Heart left ventricle (tissue), 13 donors: ENCODE measurements around the gene MPDU1.
A peak's percentile ranks its signal among the peaks of the same experiment; 100 is the strongest.

Experiments used
- CTCF ChIP-seq, 12 donors: fragments of 200-600 bp; sonication (generic) in 4 of 12; IDR thresholded peaks; one replicate each; pipeline versions ENCODE4 v1.5.0 to v1.8.0; 2018 to 2022; ENCODE audit warnings: antibody characterized with exemption in 12 of 12, mild to moderate bottlenecking in 5 of 12
- POLR2A ChIP-seq, 2 donors: fragments of 450-650 bp; IDR thresholded peaks; one replicate each; pipeline ENCODE4 v1.6.1; 2017; ENCODE audit warnings: antibody characterized with exemption in 2 of 2, mild to moderate bottlenecking in 2 of 2, moderate library complexity in 2 of 2
- donor health status: ischemic (EF 13 %, LVEDD 7.1; RV severe dilation, severe dysfunction).
- donor health status: DM: no; HTN: yes; CAD: no.
- donor health status: DM: no; HTN: no; CAD: no.
- donor health status: ischemic (EF 25% LVEDD 6.9; RV normal size, moderate dysfunction).
- donor health status: ischemic (EF 25% LVEDD 5.7; RV mildly dilated, moderate dysfunction).
- donor health status: ischemic (EF 35%, LVEDD 5.7; RV mildly dilated, moderate dysfunction).
- donor health status: nonischemic (EF 11% LVEDD 7.7; RV severe dilation, severe dysfunction).
- donor health status: DM: yes; HTN: yes; CAD: no.
- donor health status: PGD.
- donor health status: ischemic (EF 29% LVEDD 5.4; RV normal size, mild dysfunction).
- donor health status: nonischemic (EF 23%, LVEDD 6.1; RV moderate dilation, normal function).

- TF ChIP-seq CTCF (IDR thresholded peaks at IDR 0.05) (peak in 2 of 12 donors; percentile 5 to 11), POLR2A (IDR thresholded peaks at IDR 0.05) (peak in 1 of 2 donors; percentile 47)
Observed at GRCh38 chr17:7557775-7558543, 25.7 kb upstream of the MPDU1 start.
